ENCODE results near the gene SMIM45.

- TF ChIP-seq CTCF (IDR thresholded peaks at IDR 0.05; ENCODE audit: low read length) (no peak), EZH2 (optimal IDR thresholded peaks at IDR 0.05; ENCODE audit: low read depth, low read length) (no peak)
Observed at GRCh38 chr22:41920271-41920976, 31.5 kb upstream of the SMIM45 start.
